Stimulated activated CD4-positive, alpha-beta T cell treated with anti-CD3 and anti-CD28 coated beads, Interleukin-15, amount 100 ng/mL, for 48 hours (primary cell): ENCODE measurements around the gene EP400.

Experiments
- DNase-seq, 2 donors: peaks; one replicate each; pipeline ENCODE4 v3.0.0-alpha.2; 2020; ENCODE audit warnings: low read depth in 2 of 2

EP400 gene

DNA sequence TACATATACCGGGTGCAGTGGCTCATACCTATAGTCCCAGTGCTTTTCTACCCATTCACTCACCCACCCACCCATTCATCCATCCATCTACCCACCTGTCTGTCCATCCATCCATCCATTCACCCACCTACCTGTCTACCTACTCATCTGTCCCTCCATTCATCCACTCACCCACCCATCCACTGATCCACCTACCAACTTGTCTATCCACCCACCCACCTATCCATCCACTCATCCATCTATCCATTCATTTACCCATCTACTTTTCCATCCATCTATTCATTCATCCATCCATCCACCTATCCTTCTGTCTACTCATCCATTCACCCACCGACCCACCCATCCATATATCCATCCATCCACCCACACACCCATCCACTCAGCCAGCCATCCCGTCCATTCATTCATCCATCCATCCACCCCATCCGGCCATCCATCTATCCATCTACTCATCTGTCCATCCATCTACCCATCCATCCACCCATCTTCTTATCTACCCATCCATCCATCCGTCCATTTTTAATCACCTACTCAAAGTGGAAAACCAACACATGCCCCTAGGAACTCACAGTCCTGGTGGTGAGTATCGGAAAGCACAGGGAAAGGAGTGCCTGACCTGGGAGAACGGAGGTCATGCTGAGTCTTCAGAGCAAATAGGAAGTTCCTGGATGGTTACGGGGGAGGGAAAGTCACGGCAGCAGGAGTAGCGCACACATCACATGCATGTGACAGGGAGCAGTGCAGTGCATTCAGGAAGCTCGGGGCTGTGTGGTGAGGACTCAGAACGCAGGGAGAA, 174.4 kb downstream of the EP400 start:
- no peak for DNase-seq

DNA sequence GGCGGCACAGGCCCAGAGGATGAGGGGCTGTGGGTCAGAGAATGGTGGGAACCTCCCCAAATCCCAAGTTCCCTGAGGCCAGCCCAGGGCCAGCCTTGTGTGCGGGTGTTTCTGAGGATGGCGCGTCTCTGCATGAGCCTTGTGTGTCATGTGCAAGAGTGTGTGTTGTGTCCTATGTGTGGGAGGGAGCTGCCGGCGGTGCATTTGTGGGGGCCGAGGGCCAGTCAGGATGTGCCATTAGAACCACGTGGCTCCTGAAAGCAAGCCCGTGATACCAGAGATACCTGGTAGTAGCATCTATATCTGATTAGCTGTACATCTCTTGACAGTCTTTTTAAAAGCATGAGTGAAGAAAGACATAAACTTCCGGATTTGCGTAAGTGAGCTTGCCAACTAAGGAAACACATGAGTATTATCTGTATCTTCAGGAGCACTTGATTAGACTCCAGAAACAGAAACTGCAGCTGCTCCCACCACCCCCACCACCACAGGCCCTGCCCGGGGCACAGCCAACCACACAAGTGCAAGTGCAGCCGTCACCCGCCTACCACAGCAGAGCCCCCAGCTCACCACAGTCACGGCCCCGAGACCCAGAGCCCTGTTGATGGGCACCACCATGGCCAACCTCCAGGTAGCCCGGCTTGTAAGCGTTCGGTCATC, 175.2 kb downstream of the EP400 start:
- DNase-seq, result no peak

DNA sequence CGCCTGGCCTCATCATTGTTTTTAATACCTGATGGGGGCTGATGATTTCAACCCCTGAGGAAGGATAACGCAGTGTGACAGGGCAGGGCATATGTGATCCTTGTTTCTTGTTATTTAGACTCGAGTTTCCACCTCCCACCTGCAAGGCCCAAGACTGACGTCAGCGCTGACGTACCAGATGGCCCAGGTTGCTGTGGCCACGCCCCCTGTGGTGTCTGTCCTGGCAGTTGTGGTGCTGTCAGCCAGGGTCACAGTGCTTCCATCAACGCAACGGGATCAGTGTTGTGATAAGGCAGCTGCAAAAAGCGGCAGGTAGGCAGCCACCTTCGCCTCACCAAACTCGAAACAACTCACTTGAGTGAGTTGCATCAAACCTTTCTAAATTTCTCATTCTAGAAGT, 176.0 kb downstream of the EP400 start:
- DNase-seq, result no peak

DNA sequence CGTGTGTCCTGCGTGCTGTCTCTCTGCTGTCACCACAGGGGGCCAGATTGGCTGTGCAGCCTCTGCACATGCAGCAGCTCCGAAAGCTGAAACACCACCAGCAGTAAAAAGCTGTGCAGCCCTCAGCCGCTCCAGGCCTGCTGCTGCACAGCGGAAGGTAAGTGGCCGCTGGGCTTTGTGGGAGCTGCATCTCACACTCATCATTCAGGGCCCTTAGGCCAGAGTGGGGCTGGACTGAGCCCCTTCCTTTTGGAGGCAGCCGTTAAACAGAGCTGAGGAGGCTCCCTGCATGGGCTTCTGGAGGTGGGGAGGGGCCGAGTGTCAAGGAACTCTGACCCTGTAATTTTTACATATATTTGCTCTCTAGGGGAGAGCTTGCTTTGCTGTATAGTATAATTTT, 177.3 kb downstream of the EP400 start:
- DNase-seq, result no peak

DNA sequence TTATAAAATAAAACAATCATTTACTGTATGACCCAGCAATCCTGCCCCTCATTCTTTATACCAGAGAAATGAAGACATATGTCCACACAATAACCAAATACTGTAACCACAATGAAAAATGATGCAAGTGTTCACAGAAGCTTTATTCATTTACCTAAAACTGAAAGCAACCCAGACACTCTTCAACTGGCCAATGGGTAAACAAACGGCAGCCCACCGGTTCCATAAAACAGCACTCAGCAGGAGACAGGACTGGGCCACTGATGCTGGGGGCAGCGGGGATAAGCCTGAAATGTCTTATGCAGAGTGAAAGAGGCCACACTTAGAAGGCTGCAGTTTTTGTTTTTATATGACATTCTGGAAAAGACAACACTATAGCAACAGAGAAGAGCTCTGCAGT, 179.3 kb downstream of the EP400 start:
- DNase-seq, result no peak

DNA sequence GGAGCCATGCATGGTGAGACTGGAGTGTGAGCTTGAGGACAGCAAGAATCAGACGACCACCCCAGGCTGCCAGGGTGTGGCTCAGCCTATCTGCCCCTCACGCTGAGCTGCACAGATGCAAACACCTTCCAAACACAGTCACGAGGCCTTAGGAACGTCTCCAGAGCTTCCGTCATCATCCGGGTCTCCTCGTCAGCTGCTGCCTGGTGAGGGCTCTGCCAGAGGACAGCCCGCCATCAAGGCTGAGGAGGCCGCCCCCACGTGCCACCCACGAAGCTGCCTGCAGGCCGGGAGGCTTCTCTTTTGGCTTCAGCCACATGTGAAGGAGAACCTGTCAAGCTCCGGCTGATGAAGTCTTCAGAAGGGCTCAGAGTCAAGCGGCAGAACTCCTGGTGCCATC, 180.9 kb downstream of the EP400 start:
- DNase-seq, result no peak
